GM06990 (cell line): ENCODE results near the gene HGD.

Source experiments
- DNase-seq: peaks from one replicate; pipeline ENCODE4 v3.0.0-alpha.2; 2011; ENCODE audit not compliant: insufficient read length; ENCODE audit errors: extremely low read depth
- H3K27me3 ChIP-seq: replicated peaks from 2 replicates; pipeline ENCODE4 v1.6.0; 2011; ENCODE audit warnings: low read length; ENCODE audit not compliant: control insufficient read depth, insufficient read depth
- H3K36me3 ChIP-seq: 2 replicates; pipeline ENCODE4 v1.5.1; 2011; ENCODE audit warnings: low read length; ENCODE audit not compliant: control insufficient read depth, insufficient read depth
- H3K4me3 ChIP-seq: replicated peaks from 2 replicates; pipeline ENCODE4 v1.5.1; 2011; ENCODE audit warnings: low read depth, mild to moderate bottlenecking, control low read depth, low read length
- CTCF ChIP-seq: IDR thresholded peaks from 2 replicates; pipeline ENCODE4 v1.5.1; 2011; ENCODE audit warnings: low read length, control low read depth, mild to moderate bottlenecking, inconsistent platforms; ENCODE audit not compliant: insufficient read depth, poor library complexity, severe bottlenecking

The HGD gene

GRCh38 chr3:120608506-120608905 lies 73.5 kb downstream of the HGD start:
- Histone ChIP-seq H3K36me3 (no peaks in the 10 kb centered on the region), H3K27me3 (no peaks in the 10 kb centered on the region), H3K4me3 (no peak overlapping the region)
- DNase-seq: no peak
- TF ChIP-seq CTCF: no peak

- DNase-seq: no peak
- TF ChIP-seq CTCF: no peak
- Histone ChIP-seq H3K27me3 (no peaks in the 10 kb centered on the region), H3K4me3 (no peak overlapping the region), H3K36me3 (no peaks in the 10 kb centered on the region; the same call in none of the 2 replicates)
Observed at GRCh38 chr3:120604784-120605183, 77.3 kb downstream of the HGD start.

GRCh38 chr3:120604382-120604781 lies 77.7 kb downstream of the HGD start:
- no peak overlapping the region for H3K4me3 ChIP-seq
- no peaks in the 10 kb centered on the region for H3K27me3 ChIP-seq
- peaks cover 2% of the 10 kb centered on the region for H3K36me3 ChIP-seq
- no peak for TF ChIP-seq CTCF
- DNase-seq: no peak

- DNase-seq: no peak
- H3K27me3 ChIP-seq: no peaks in the 10 kb centered on the region
- peaks cover 8% of the 10 kb centered on the region for H3K36me3 ChIP-seq
- no peak for TF ChIP-seq CTCF
- no peak overlapping the region for H3K4me3 ChIP-seq
Observed at GRCh38 chr3:120602682-120603081, 79.4 kb downstream of the HGD start.

GRCh38 chr3:120601554-120601953 lies 80.5 kb downstream of the HGD start:
- Histone ChIP-seq H3K4me3 (no peak overlapping the region), H3K27me3 (no peaks in the 10 kb centered on the region), H3K36me3 (peaks cover 8% of the 10 kb centered on the region)
- DNase-seq: no peak
- TF ChIP-seq CTCF: no peak

GRCh38 chr3:120599211-120599610 lies 82.8 kb downstream of the HGD start:
- TF ChIP-seq CTCF: no peak
- Histone ChIP-seq H3K4me3 (no peak overlapping the region), H3K27me3 (no peaks in the 10 kb centered on the region), H3K36me3 (peaks cover 8% of the 10 kb centered on the region)
- no peak for DNase-seq
